WTC11 (cell line): ENCODE measurements around the gene TXNL4A.

ENCODE experiments used
- ATF3 ChIP-seq: sonication (generic); formaldehyde crosslinking; conservative IDR thresholded peaks from 2 replicates; pipeline ENCODE4 v1.8.1; 2022; ENCODE audit warnings: mild to moderate bottlenecking, missing genetic modification reagents
- CTCF ChIP-seq: fragments of 200-600 bp; IDR thresholded peaks from 2 replicates; pipeline ENCODE4 v1.8.0; 2022; ENCODE audit warnings: antibody characterized with exemption
- PRDM15 ChIP-seq: sonication (generic); formaldehyde crosslinking; IDR thresholded peaks from 2 replicates; pipeline ENCODE4 v1.8.0; 2022; ENCODE audit warnings: missing genetic modification reagents

- TF ChIP-seq PRDM15 (CRISPR knock-in tag) (no peak), ATF3 (CRISPR knock-in tag) (no peak), CTCF (no peak)
Measured at GRCh38 chr18:80035997-80036396, 47.6 kb upstream of the TXNL4A start.
